HG02610 (cell line): ENCODE measurements around the gene UPK3B.
"Not testable (repeated sequence)": the region's sequence is repeated elsewhere in the genome, so short reads cannot be mapped to it uniquely, and the experiment has no call there.

Source experiments
- ATAC-seq: cut with Tn5 transposase; IDR thresholded peaks from one replicate; pipeline ENCODE4 v1.9.1; 2021; ENCODE audit warnings: mild to moderate bottlenecking, moderate library complexity; ENCODE audit not compliant: unreplicated experiment

UPK3B gene

DNA sequence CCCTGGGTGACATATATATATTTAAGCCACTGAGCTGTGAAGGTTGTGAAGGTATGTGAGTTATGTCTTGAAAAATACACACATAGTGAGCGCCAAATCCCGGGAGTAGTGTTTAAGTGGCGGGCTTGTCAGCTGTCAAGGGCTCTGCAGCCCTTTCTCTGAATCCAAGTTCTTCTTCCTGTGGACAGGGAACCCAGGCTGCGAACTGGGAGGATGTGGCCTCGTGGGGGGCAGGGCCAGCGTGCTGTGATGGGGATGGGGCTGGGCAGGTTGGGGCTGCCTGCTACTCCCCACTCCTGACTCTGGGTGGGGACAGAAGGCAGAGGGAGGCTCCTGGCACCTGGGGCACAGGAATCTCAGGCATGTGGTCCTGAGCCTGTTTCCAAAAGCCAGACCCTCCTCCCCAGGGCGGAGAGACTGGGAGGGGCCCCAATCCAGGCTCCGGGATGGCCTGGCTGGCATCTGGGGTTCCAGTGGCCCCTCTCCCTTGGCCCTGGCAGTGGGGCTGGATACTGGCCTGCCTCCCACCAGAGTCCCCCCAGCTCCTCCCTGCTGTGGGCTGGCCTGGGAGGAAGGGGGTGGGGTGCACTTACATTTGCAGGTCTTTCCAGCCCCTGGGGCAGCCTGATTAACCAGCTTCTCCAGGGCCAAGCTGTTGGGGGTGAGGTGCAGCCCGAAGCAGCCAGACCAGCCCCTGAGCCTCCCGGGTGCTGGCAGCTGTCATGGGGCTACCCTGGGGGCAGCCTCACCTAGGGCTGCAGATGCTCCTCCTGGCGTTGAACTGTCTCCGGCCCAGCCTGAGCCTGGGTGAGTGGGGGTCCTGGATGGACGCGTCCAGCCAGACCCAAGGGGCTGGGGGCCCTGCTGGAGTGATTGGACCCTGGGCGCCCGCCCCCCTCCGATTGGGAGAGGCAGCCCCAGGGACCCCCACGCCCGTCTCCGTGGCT, at the start of gene UPK3B:
TSS of gene UPK3B (plus strand) at position 622 of the 947 bp plus-strand sequence. CDS start at position 723, 101 bp downstream.
- no peak for ATAC-seq

DNA sequence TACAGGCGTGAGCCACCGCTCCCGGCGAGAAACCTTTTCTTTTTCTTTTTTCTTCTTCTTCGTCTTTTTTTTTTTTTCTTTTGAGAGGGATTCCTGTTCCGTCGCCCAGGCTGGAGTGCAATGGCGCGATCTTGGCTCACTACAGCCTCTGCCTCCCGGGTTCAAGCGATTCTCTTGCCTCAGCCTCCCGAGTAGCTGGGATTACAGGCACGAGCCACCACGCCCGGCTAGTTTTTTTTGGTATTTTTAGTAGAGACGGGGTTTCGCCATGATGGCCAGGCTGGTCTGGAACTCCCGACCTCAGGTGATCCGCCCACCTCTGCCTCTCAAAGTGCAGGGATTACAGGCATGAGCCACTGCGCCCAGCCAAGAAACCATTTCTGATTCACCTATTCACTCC, 49.6 kb upstream of the UPK3B start:
- not testable (repeated sequence) for ATAC-seq

DNA sequence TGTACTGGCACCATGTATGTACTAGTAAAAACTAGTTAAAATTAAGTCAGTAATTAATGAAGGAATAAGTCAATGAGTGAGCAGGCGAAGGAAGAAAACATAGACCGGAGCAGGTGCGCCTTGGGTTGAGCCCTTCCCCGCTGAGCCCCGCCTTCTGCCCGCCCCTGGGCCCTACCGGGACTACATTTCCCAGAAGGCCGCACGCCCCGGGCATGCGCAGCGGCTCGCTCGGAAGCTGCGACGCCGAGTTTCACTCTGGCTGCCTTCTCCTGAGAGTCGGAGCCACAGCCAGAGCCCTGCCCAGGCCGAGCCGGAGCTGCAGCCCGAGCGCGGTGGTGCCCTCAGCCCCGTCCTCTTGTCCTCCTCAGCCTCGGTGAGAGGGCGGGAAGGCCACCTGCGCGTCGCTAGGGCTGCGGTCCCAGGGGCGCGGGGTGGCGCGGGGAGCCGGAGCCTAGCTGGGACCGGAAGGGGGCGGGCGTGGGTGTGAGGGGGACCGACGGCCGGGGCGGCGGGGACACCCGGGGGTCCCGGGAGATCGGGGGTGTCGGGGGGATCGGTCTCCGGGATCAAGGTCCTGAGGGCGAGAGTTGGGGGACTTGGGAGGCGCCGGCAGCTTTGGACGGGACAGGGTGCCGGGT, 48.8 kb upstream of the UPK3B start, which contains the start of gene DTX2:
TSS of gene DTX2 (plus strand) at position 246 of the 638 bp plus-strand sequence. CDS start 18,801 bp downstream, outside the sequence.
- ATAC-seq: peak; percentile 95

DNA sequence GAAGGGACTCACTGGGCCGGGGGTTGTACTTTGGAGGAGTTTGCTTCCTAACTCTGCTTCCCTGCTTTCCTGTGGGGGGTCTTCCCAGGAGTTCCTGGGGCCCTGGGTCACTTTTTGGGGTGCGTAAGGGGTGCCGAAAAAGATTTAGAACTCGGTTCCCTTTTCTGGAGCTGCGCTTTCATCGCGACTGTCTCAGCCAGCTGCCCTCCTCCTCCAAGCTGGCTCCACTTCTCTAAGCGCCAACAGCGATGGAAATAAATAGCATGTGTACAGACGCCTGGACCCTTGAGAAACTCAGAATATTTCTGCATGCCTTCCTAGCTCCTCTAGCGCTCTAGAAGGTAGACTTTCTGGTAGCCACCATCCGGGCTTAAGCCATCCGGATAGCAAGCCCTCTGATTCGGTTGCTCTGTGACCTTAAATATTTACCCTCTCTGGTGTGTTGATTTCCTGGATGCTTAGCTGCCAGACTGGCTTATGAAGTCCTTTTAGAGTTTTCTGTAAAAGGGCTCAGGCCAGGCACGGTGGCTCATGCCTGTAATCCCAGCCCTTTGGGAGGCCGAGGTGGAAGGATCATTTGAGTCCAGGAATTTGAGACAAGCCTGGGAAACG, 48.0 kb upstream of the UPK3B start:
- not testable (repeated sequence) for ATAC-seq

DNA sequence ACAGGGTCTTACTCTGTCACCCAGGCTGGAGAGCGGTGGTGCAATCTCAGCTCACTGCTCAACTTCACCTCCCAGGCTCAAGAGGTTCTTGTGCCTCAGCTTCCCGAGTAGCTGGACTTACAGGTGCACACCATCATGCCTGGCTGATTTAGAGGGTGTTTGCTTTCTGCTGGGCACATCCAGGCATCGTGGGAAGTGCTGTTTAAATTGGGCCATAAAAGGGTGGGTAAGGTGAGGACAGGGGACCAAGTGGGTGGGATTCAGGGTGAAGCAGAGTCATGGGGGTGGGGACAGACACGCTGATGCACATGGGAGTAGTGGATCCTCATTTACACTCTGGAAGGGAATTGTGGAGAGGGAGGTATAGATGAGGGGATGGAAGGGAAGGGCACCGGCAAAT, 45.4 kb upstream of the UPK3B start:
- not testable (repeated sequence) for ATAC-seq

DNA sequence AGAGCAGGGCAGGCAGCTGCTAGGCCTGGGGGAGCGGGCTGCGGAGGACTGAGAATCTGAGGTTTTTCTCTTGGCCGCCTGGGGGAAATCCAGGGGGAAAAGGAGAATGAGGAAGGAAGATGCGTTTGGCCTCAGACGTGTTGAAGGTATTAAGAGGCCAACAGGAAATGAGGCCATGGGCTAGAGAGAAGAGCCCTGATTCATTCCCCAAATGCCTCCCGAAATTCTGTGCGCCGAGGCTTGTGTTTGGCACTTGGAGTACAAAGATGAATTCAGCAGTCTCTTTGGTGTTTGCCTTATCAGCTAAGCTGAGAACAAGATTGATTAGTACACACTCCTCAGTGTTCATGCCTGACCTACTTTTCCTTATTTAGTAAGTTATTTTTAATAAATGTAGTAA, 44.4 kb upstream of the UPK3B start:
- ATAC-seq: peak; percentile 22

DNA sequence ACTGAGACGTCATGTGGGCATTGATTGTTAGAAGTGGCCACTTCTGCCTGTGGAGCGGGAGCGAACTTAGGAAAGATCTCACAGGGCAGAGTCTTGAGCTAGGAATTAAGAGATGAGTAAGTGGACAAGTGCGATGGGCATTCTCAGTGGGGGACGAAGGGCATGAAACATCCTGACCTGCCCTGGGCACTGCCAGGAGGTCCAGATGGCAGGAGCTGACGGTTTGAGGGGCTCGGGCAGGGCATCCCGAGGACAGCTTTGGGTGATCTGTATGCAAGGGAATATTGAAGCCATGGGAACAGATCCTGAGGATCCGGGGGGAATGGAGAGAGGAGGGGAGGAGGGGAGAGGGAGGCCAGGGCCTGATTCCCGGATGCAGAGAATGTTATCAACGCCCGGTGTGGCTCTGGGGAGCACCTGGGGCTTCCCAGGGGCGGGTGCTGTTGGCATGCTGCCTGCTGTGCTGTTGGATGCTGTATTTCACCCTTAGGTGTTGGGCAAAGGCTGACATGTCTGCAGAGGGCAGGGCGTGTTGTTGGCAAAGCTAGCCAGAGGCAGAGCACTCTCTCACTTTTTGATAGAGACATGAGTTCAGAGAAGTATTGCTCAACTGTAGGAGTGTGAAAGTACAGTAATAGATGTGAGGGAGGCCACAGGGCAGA, 42.5 kb upstream of the UPK3B start:
- not testable (repeated sequence) for ATAC-seq

DNA sequence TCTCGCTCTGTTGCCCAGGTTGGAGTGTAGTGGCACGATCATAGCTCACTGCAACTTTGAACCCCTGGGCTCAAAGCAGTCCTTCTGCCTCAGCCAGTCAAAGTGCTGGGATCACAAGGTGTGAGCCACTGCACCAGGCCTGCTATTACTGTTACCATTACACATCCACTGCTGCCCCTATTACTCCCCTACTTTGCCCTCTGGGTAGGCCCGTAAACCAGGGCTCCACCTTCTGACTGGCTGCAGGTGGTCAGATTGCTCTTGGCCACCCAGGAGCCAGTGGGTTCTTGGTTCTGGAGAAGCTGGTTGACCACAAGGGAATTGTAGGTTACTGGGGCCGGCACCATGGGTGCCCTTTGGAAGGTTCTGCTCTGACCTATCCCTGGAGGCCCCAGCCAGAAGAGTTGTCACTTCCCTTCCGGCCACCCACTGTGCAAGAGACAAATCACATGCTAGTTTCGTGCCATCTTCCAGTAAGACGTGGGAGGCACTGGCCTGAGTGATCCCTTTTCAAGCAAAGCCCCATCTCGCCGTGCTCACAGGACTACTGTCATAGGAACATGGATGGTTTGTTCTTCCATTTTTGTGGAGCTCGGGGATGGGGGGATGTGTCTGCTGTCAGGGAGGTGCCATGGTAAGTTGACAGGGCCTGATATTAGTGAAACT, 38.7 kb upstream of the UPK3B start:
- not testable (repeated sequence) for ATAC-seq

DNA sequence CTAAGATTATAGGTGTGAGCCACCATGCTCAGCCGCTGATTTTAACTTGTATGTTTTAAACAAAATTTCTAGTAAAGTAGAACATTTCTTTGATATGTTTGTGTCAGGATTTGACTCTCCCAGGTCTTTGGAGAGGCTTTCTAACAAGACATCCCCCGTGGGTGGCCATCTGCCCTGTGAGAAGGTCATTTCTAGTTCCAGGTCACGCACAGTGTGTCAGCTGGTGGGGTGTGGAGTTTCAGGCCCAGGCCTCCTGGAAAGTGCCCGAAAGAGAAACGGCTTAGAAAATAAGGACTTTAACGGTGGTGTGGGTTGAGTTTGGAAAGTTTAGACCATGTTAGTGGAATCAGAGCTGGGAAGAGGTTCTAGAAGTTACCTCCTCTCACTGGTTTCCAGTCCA, 37.3 kb upstream of the UPK3B start:
- not testable (repeated sequence) for ATAC-seq

DNA sequence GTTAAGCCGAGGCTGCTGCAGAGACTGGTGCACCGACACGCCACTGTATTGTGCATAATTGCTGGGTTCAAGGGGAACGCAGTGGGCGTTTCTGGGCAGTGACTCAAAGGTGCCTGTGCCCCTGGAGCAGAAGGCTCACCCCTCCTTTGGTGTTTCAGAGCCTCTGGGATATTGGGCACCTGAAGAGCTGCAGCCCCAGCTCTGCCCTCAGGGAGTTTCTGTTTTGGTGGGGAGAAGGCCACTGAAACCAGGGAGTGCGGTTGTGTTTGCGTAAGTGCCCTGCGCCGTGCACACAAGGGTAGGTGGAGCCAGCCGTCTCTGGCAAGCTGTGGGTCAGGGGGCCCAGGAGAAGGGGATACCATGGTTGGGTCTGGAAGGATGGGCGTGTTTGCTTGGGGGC, 34.1 kb upstream of the UPK3B start:
- not testable (repeated sequence) for ATAC-seq

DNA sequence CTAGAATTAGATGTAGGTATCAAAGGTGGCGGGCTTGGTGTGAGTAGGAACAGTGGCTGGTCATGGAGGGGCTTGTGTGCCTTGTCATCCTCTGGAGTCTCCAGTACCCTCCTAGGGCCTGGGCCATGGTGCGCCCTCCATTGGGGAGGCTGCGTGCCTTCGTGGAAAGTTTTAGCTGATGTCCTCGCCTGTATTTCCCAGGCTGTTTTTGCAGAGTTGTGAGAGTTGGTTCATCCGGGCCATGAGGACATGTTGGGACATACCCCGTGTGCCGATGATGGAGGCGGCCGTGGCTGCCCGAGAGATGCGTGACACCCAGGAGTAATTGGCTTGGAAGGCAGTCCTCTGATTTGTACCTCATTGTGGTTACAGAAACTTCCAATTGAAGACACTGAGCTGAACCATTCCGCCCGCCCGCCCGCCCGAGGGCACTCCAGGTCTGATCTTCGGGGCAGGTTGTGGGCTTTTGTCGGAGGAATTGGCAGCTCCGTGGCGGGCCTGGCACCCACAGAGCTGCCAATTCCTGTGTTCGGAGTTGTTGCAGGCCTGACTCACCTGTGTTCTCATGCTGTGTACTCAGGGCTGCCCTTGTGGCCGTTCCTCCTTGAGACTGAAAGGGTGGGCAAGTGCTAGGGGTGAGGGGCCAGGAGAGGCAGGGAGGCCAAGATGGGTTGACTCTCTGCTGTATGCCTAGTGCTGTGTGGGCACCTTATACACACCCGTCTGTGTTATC, 33.4 kb upstream of the UPK3B start:
- ATAC-seq: not testable (repeated sequence)

DNA sequence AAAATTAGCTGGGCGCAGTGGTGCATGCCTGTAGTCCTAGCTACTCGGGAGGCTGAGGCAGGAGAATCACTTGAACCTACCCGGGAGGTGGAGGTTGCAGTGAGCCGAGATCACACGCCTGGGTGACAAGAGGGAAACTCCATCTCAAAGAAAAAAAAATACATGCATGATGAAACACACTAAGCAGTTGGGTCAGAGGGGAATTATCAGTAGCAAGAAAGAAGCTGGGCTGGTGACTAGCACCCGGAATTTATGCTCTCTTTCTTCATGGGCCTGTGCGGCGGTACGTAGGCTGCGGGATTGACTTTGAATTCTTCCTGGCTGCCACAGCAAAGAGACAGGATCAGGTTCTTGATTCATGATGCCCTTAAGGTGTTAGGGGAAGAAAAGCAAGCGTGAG, 30.7 kb upstream of the UPK3B start:
- ATAC-seq: peak; percentile 62

DNA sequence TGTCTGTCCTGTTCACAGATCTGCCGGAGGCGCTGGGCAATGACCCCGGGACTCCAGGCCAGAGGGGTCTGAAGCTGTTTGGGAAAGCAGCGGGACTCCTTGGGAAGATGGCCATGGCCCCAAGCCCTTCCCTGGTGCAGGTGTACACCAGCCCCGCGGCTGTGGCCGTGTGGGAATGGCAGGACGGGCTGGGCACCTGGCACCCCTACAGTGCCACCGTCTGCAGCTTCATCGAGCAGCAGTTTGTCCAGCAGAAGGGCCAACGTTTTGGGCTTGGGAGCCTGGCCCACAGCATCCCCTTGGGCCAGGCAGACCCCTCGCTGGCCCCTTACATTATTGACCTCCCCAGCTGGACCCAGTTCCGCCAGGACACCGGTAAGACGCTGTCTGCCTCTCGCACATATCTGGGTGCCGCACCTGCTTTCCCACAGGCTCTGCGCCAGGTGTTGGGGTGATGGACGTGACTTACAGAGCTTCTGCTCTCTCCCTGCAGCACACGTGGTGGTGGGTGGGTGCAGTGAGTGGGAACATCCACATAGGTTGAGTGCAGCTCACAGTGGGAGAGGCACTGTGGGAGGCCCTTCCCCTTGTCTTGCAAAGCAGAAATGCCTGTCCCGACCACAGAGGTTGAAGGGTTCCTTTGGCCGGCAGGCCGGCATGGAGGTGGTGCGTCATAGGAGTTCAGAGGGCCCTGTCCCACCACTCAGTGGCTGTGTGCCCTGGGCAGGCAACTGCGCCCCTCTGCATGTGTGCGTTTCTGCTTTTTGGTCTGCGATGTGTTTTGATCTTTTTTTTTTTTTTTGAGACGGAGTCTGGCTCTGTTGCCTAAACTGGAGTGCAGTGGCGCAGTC, 29.7 kb upstream of the UPK3B start:
- not testable (repeated sequence) for ATAC-seq

DNA sequence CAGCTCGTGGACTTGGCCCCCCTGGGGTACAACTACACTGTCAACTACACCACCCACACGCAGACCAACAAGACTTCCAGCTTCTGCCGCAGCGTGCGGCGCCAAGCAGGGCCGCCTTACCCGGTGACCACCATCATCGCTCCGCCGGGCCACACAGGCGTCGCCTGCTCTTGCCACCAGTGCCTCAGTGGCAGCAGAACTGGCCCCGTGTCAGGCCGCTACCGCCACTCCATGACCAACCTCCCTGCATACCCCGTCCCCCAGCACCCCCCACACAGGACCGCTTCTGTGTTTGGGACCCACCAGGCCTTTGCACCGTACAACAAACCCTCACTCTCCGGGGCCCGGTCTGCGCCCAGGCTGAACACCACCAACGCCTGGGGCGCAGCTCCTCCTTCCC, 27.7 kb upstream of the UPK3B start:
- ATAC-seq: not testable (repeated sequence)

DNA sequence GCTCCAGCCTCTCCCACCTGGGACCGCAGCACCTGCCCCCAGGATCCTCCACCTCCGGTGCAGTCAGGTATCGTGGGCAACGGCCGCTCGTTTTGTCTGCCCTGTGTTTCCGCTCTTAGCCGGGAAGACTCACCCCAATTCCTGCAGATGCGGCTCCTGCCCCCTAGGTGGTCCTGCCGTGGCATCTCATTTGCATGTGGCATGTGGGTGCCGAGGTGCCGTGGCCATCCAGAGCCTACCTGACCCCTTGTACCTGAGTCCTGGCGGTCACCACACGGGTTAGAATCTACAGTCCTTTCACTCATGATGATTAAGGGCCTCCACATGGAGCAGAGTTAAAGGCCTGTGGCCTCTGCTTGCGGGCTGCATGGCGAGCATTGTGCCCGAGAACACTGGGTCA, 27.3 kb upstream of the UPK3B start:
- ATAC-seq: not testable (repeated sequence)

DNA sequence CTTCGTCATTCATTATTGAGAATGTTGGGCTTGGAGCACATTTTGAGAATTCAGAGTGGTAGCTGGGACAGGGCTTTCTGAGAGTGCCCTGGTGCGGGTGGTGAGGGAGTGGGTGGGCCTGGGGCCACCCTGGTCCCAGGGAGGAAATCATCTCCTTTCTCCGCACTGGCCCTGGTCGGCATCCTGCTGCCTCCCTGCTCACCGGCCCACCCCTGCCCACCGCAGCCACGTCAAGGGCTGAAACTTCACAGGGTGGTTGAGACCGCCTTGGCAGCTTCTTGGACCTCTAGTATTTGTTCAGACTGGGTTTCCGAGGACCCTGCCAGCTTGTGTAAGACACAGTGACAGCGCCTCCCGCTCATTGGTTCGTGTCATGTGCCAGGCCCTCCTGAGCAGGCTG, 25.9 kb upstream of the UPK3B start:
- not testable (repeated sequence) for ATAC-seq

DNA sequence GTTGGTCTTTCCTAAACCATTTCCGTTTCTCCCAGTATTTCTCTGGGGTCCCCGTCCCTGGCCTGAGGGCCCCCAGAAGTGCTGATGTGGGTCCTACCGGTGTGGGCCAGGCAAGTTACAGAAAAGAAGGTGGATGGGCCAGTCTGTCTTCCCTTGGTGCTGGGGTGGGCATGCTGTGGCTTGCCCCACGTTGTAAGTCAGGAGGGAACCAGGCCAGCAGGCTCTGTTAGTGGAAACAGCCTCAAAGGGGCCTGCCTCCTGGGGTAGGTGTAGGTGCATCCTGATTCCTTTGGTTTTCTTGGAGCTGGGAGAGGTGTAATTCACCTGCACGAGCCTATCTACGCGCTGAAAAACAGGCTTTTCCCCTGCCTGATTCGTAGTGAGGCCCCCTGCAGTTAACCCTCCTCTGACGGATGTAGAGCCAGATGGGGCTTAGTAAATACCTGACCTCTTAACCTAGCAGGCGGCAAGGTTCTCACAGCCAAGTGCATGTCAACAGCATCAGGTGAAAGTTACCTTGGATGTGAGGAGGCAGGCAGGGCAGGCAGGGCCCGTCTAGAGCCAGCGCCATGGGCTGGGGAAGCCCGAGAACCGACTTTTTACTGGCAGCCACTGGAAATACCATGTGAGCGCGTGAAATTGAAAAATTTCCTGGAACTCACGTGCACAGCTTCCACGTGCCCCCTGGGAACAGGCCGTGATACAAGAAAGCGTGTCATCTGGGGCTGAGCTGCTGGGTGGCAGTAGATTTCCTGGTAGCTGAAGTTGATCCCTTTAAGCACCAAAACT, 24.3 kb upstream of the UPK3B start:
- peak; percentile 9 for ATAC-seq

DNA sequence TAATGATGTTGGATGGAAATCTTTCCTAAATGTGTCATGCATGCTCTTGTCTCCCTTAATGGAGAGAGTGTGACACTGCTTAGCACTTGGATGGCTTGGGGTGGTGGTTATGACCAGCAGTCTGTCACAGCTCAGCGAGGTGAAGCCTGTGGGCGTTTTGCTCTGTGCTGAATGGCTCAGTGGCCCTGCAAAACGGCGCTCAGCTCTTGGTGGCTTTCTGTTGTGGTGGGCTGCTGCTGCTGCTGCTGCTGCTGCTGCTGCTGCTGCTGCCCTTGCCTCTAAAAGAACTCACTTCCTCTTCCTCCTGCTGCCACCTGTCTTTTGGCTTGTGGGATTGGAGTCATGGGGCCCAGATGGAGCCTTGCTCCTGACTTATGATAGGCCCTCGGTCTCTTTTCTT, 23.7 kb upstream of the UPK3B start:
- peak; percentile 98 for ATAC-seq
